SK-N-SH (cell line): ENCODE data around the gene TRAF4. TPM values are rescaled to one million over a fixed set of nuclear protein-coding genes. Genes with fewer than 3 reads are reported as not detected.

Source experiments
- CTCF ChIA-PET: fragments of 300-600, 350-600 bp; formaldehyde crosslinking; extraction: SDS; loops from one replicate; lab custom pipeline; 2021; lab: Yijun Ruan, JAX
- POLR2A ChIA-PET: fragments of 350-600 bp; sonication (Branson Sonifier 250); formaldehyde crosslinking; extraction: SDS; loops from one replicate; lab custom pipeline; 2020; ENCODE audit warnings: antibody characterized with exemption, inconsistent platforms; lab: Yijun Ruan, JAX
- DNase-seq: peaks from one replicate; pipeline ENCODE4 v3.0.0; 2012
- H2AFZ ChIP-seq: fragments of 200-600 bp; sonication (generic); 2 replicates; pipeline ENCODE4 v1.8.1; 2016; ENCODE audit warnings: antibody characterized with exemption, mild to moderate bottlenecking, low read depth
- H3F3A ChIP-seq: fragments of 200-600 bp; sonication (generic); replicated peaks from 2 replicates; pipeline ENCODE3; 2016; ENCODE audit warnings: antibody characterized with exemption, mild to moderate bottlenecking; ENCODE audit not compliant: insufficient read depth
- H3K27ac ChIP-seq, 2 experiments: fragments of 200-500 bp in 1 of 2; fragments of 200-600 bp in 1 of 2; sonication (Bioruptor generic) in 1 of 2; sonication (generic), shearing (Covaris generic) in 1 of 2; 2 replicates each; pipeline versions ENCODE4 v1.5.1 to v1.6.1; 2014 to 2016; ENCODE audit warnings: low read depth in 2 of 2, inconsistent platforms in 1 of 2, low read length in 1 of 2, mild to moderate bottlenecking in 1 of 2, mixed read lengths in 1 of 2
- H3K27me3 ChIP-seq: fragments of 200-600 bp; sonication (generic), shearing (Covaris generic); 2 replicates; pipeline ENCODE4 v1.6.1; 2016; ENCODE audit warnings: mixed run types; ENCODE audit not compliant: insufficient read depth
- H3K36me3 ChIP-seq, 2 experiments: fragments of 200-500 bp in 1 of 2; fragments of 200-600 bp in 1 of 2; sonication (Bioruptor generic) in 1 of 2; sonication (generic) in 1 of 2; replicated peaks in 1 of 2; 2 replicates each; pipeline versions ENCODE3 to v1.5.1; 2014 to 2016; ENCODE audit warnings: low read length in 1 of 2, mild to moderate bottlenecking in 1 of 2; ENCODE audit not compliant: insufficient read depth in 2 of 2, control insufficient read depth in 1 of 2
- H3K4me1 ChIP-seq, 2 experiments: fragments of 200-500 bp in 1 of 2; fragments of 200-600 bp in 1 of 2; sonication (Bioruptor generic) in 1 of 2; sonication (generic), shearing (Covaris generic) in 1 of 2; 2 replicates each; pipeline versions ENCODE4 v1.5.1 to v1.6.1; 2014 to 2016; ENCODE audit warnings: low read depth in 1 of 2, low read length in 1 of 2, mixed run types in 1 of 2; ENCODE audit not compliant: insufficient read depth in 2 of 2, control insufficient read depth in 1 of 2
- H3K4me2 ChIP-seq: fragments of 200-600 bp; sonication (generic), shearing (Covaris generic); 2 replicates; pipeline ENCODE4 v1.6.1; 2017; ENCODE audit warnings: mixed run types
- H3K4me3 ChIP-seq, 2 experiments: fragments of 200-500 bp in 1 of 2; fragments of 200-600 bp in 1 of 2; sonication (Bioruptor generic) in 1 of 2; sonication (generic), shearing (Covaris generic) in 1 of 2; 2 replicates each; pipeline versions ENCODE4 v1.5.1 to v1.8.1; 2014 to 2016; ENCODE audit warnings: low read depth in 2 of 2, inconsistent platforms in 1 of 2, low read length in 1 of 2, mild to moderate bottlenecking in 1 of 2, mixed read lengths in 1 of 2, moderate library complexity in 1 of 2
- H3K79me2 ChIP-seq: fragments of 200-600 bp; sonication (generic); 2 replicates; pipeline ENCODE4 v1.8.1; 2017; ENCODE audit warnings: mild to moderate bottlenecking; ENCODE audit not compliant: insufficient read depth
- H3K9ac ChIP-seq: fragments of 200-600 bp; sonication (generic); 2 replicates; pipeline ENCODE4 v1.6.1; 2017; ENCODE audit warnings: mixed run types
- H3K9me2 ChIP-seq: fragments of 200-600 bp; sonication (generic); 2 replicates; pipeline ENCODE4 v1.6.1; 2017; ENCODE audit warnings: mixed run types
- H3K9me3 ChIP-seq: fragments of 200-600 bp; sonication (generic); 2 replicates; pipeline ENCODE4 v1.6.1; 2017; ENCODE audit warnings: mixed run types, mild to moderate bottlenecking, moderate library complexity
- H4K20me1 ChIP-seq: fragments of 200-600 bp; sonication (generic); 2 replicates; pipeline ENCODE4 v1.6.1; 2017; ENCODE audit warnings: mild to moderate bottlenecking, mixed run types; ENCODE audit not compliant: insufficient read depth
- CHD2 ChIP-seq: fragments of 150-350 bp; IDR thresholded peaks from 2 replicates; pipeline ENCODE4 v1.6.1; 2018; ENCODE audit warnings: low read length; ENCODE audit not compliant: partially characterized antibody
- ELF1 ChIP-seq: IDR thresholded peaks from 2 replicates; pipeline ENCODE4 v1.4.0; 2012
- EP300 ChIP-seq, 2 experiments: IDR thresholded peaks; 2 replicates each; pipeline versions ENCODE4 v1.4.0 to v1.6.1; 2012; ENCODE audit warnings: borderline replicate concordance in 1 of 2, low read depth in 1 of 2, low read length in 1 of 2
- EZH2phosphoT487 ChIP-seq: fragments of 200-600 bp; sonication (generic); IDR thresholded peaks from 2 replicates; pipeline ENCODE4 v1.6.1; 2017; ENCODE audit warnings: low read depth, mixed run types, mild to moderate bottlenecking, antibody characterized with exemption, moderate library complexity, borderline replicate concordance
- FOSL2 ChIP-seq: IDR thresholded peaks from 2 replicates; pipeline ENCODE4 v1.4.0; 2012; ENCODE audit warnings: low read depth, mild to moderate bottlenecking, moderate library complexity, borderline replicate concordance
- GABPA ChIP-seq: IDR thresholded peaks from 2 replicates; pipeline ENCODE4 v1.4.0; 2012; ENCODE audit warnings: low read depth, mild to moderate bottlenecking
- GATA2 ChIP-seq: sonication (generic); formaldehyde crosslinking; IDR thresholded peaks from 2 replicates; pipeline ENCODE4 v1.5.0; 2020; ENCODE audit warnings: mild to moderate bottlenecking, missing genetic modification reagents
- JUND ChIP-seq: IDR thresholded peaks from 2 replicates; pipeline ENCODE4 v1.4.0; 2012
- RAD21 ChIP-seq: IDR thresholded peaks from 2 replicates; pipeline ENCODE4 v1.6.1; 2012; ENCODE audit warnings: mild to moderate bottlenecking, low read length
- SIN3A ChIP-seq: IDR thresholded peaks from 2 replicates; pipeline ENCODE4 v1.6.1; 2012; ENCODE audit warnings: low read depth, mild to moderate bottlenecking, low read length, moderate library complexity, borderline replicate concordance
- TCF12 ChIP-seq: IDR thresholded peaks from 2 replicates; pipeline ENCODE4 v1.4.0; 2012
- WGBS: methylation state at CpG from one replicate; pipeline ENCODE4 v1.1.6; 2017; ENCODE audit warnings: low lambda C conversion rate; 5-methylcytosine and 5-hydroxymethylcytosine counted together
- polyA plus RNA-seq, 3 experiments: library from polyadenylated mRNA; depleted of rRNA; stranded (reverse); fragments of >200 nt; gene quantifications; 2 replicates each; pipeline ENCODE4 v1.2.3, GENCODE V29; 2012
- TF ChIP-seq, protein P1 (sequence below): fragments of 200-600 bp; sonication (generic); IDR thresholded peaks from 2 replicates; pipeline ENCODE4 v1.6.1; 2017; ENCODE audit warnings: antibody characterized with exemption, mild to moderate bottlenecking, moderate library complexity
- TF ChIP-seq, protein P2 (sequence below): IDR thresholded peaks from 2 replicates; pipeline ENCODE4 v1.6.1; 2012; ENCODE audit warnings: mild to moderate bottlenecking, low read depth, low read length, moderate library complexity

Gene TRAF4
- polyA plus RNA-seq, 1 of the 3 experiments (the other 2 are of a cell fraction): 95.7 TPM

DNA sequence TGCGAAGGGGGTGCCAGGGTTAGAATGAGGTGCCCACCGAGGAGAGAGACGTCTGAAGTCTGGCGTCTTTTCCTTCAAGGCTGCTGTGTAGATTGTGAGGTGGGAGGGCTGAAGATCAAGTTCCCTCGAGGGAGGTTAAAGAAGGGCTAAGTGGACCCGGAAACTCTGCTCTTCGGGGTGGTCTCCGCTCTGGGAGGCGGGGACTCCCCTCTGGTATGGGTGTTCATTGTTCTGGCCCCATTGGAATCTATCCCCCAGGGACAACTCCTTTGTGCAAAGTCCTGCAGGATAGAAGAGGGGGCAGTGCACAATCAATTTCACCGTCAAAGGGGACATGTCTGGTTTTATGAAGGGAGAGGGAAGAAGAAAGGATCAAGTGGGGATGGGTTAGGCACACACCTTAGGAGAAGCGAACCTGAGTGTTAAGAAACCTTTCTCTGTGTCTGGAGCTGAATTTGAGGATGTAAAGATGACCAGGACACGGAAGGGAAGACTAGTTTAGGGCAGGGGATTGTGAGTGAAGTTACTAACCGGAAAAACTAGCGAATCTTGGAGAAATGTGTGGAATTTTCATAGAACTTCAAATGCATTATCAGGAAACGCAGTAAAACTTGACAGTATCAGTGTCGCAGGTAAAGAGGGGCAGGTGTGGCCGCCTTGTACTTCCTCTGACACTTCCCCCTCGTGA is 25.3 kb upstream of the TRAF4 start:
- Histone ChIP-seq H3K79me2 (peaks cover 36% of the 10 kb centered on the region), H3K27me3 (no peaks in the 10 kb centered on the region), H3K9me3 (no peaks in the 10 kb centered on the region)
- POLR2A ChIA-PET: interaction anchor here (1.8 to 3.8 kb wide), 3 partner anchors 8 to 27 kb away, joined by 11 to 46 read pairs (median 45); partner anchors contain the start of genes NEK8, PROCA1 and TRAF4
- TF ChIP-seq FOSL2: no peak
- TF ChIP-seq EZH2phosphoT487: no peak
- TF ChIP-seq, protein P1, sequence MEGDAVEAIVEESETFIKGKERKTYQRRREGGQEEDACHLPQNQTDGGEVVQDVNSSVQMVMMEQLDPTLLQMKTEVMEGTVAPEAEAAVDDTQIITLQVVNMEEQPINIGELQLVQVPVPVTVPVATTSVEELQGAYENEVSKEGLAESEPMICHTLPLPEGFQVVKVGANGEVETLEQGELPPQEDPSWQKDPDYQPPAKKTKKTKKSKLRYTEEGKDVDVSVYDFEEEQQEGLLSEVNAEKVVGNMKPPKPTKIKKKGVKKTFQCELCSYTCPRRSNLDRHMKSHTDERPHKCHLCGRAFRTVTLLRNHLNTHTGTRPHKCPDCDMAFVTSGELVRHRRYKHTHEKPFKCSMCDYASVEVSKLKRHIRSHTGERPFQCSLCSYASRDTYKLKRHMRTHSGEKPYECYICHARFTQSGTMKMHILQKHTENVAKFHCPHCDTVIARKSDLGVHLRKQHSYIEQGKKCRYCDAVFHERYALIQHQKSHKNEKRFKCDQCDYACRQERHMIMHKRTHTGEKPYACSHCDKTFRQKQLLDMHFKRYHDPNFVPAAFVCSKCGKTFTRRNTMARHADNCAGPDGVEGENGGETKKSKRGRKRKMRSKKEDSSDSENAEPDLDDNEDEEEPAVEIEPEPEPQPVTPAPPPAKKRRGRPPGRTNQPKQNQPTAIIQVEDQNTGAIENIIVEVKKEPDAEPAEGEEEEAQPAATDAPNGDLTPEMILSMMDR: no peak
- no peak for TF ChIP-seq JUND
- no peak for TF ChIP-seq GATA2 (CRISPR knock-in tag)
- no peak for TF ChIP-seq CHD2
- TF ChIP-seq RAD21: no peak
- TF ChIP-seq TCF12: no peak
- no peak for TF ChIP-seq EP300 (IDR thresholded peaks at IDR 0.05; ENCODE audit: borderline replicate concordance in 1 of 2, low read depth in 1 of 2, low read length in 1 of 2)
- no peak for TF ChIP-seq ELF1
- TF ChIP-seq SIN3A: no peak
- no peak for TF ChIP-seq GABPA
- TF ChIP-seq, protein P2, sequence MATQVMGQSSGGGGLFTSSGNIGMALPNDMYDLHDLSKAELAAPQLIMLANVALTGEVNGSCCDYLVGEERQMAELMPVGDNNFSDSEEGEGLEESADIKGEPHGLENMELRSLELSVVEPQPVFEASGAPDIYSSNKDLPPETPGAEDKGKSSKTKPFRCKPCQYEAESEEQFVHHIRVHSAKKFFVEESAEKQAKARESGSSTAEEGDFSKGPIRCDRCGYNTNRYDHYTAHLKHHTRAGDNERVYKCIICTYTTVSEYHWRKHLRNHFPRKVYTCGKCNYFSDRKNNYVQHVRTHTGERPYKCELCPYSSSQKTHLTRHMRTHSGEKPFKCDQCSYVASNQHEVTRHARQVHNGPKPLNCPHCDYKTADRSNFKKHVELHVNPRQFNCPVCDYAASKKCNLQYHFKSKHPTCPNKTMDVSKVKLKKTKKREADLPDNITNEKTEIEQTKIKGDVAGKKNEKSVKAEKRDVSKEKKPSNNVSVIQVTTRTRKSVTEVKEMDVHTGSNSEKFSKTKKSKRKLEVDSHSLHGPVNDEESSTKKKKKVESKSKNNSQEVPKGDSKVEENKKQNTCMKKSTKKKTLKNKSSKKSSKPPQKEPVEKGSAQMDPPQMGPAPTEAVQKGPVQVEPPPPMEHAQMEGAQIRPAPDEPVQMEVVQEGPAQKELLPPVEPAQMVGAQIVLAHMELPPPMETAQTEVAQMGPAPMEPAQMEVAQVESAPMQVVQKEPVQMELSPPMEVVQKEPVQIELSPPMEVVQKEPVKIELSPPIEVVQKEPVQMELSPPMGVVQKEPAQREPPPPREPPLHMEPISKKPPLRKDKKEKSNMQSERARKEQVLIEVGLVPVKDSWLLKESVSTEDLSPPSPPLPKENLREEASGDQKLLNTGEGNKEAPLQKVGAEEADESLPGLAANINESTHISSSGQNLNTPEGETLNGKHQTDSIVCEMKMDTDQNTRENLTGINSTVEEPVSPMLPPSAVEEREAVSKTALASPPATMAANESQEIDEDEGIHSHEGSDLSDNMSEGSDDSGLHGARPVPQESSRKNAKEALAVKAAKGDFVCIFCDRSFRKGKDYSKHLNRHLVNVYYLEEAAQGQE: no peak
- TF ChIP-seq, all 33 proteins: peak for 0
- H2AFZ ChIP-seq: no peak overlapping the region
- 79% methylated on average over 18 of the region's 18 CpGs for WGBS
- no peaks in the 10 kb centered on the region for H3K9me2 ChIP-seq
- H3K36me3 ChIP-seq: peaks cover 24 to 33% of the 10 kb centered on the region in 2 experiments
- no peak overlapping the region for H3K4me3 ChIP-seq
- H3K4me2 ChIP-seq: no peak overlapping the region
- H4K20me1 ChIP-seq: peaks cover 28% of the 10 kb centered on the region
- peak overlapping the region; percentile 8 to 86; a peak in 3 of 4 replicates for H3K27ac ChIP-seq
- no peak for DNase-seq
- no peak overlapping the region for H3K9ac ChIP-seq
- peaks cover 7 to 13% of the 10 kb centered on the region in 2 experiments; a peak in 3 of 4 replicates for H3K4me1 ChIP-seq
- CTCF ChIA-PET: interaction anchor here (1.7 to 11.1 kb wide), 2 partner anchors 9 to 30 kb away, joined by 4 to 612 read pairs; partner anchors contain the start of gene TRAF4
- peaks cover 40% of the 10 kb centered on the region for H3F3A ChIP-seq
